ENCODE data around the gene ASCC1. TPM values are rescaled to one million over a fixed set of nuclear protein-coding genes. Genes with fewer than 3 reads are reported as not detected.

ASCC1 gene
- total and polyA plus RNA-seq, 2 donors (not counting 3 experiments of a cell fraction or from before 2014, with no cell fraction given): 16.0 to 24.9 TPM

- Histone ChIP-seq H3K4me2 (ENCODE audit: insufficient read depth, low read length) (no peak overlapping the region), H3K4me3 (replicated peaks in 1 of 3; ENCODE audit: insufficient read depth in 1 of 3, low read depth in 1 of 3, low read length in 3 of 3) (no peak overlapping the region), H3K36me3 (ENCODE audit: control insufficient read depth in 2 of 2, extremely low read depth in 1 of 2, insufficient read depth in 2 of 2, low read length in 2 of 2) (no peaks in the 10 kb centered on the region), H3K9me1 (replicated peaks; ENCODE audit: control insufficient read depth, extremely low read depth, insufficient read depth, low read length) (no peaks in the 10 kb centered on the region), H3K27me3 (ENCODE audit: control insufficient read depth in 2 of 2, insufficient read depth in 2 of 2, low read length in 2 of 2) (no peaks in the 10 kb centered on the region), H4K20me1 (replicated peaks; ENCODE audit: control insufficient read depth, extremely low read depth, insufficient read depth, low read length) (no peaks in the 10 kb centered on the region), H3K79me2 (ENCODE audit: control insufficient read depth, insufficient read depth, low read length) (no peaks in the 10 kb centered on the region), H3K27ac (ENCODE audit: insufficient read depth, low read depth, low read length) (no peak overlapping the region), H3K9me3 (replicated peaks; ENCODE audit: control insufficient read depth, insufficient read depth, low read length) (no peaks in the 10 kb centered on the region), H2AFZ (ENCODE audit: low read depth, low read length) (no peak overlapping the region), H3K4me1 (ENCODE audit: control insufficient read depth, extremely low read depth, insufficient read depth, low read length) (no peaks in the 10 kb centered on the region), H3K9ac (replicated peaks; ENCODE audit: extremely low read depth, insufficient read depth, low read length) (no peak overlapping the region)
- dilution Hi-C loops (cut with MboI; ENCODE audit: extremely low pct_ligation_motif_present, low sequenced_read_pairs) (no loop called here), intact Hi-C loops (cut with micrococcal nuclease) (no loop called here)
- POLR2A ChIA-PET: no interaction called here
- CTCF ChIA-PET: interaction anchor here (1.0 to 8.2 kb wide), 3 partner anchors 9 to 99 kb away, joined by 3 to 193 read pairs (median 8); no protein-coding TSS in a partner anchor
- DNase-seq (ENCODE audit: low read depth, low spot score) (no peak), FAIRE-seq (no peak)
- BruUV-seq (replicated peaks): no TSS peak
- no peak for TF ChIP-seq MAX (IDR thresholded peaks at IDR 0.05; ENCODE audit: insufficient read depth, insufficient read length)
- no peak for TF ChIP-seq FOS (IDR thresholded peaks at IDR 0.05; ENCODE audit: borderline replicate concordance, insufficient read depth, low read length)
- TF ChIP-seq CTCF (IDR thresholded peaks at IDR 0.05; ENCODE audit: extremely low read depth in 1 of 2, insufficient read depth in 1 of 2, low read depth in 1 of 2, low read length in 2 of 2): no peak
- TF ChIP-seq JUN (IDR thresholded peaks at IDR 0.05; ENCODE audit: borderline replicate concordance, insufficient read depth, insufficient read length, low read depth): no peak
- no peak for TF ChIP-seq MYC (IDR thresholded peaks at IDR 0.05; ENCODE audit: low read depth, low read length)
- TF ChIP-seq EZH2 (IDR thresholded peaks at IDR 0.05; ENCODE audit: borderline replicate concordance, low read depth, low read length, severe bottlenecking): no peak
- no peak for TF ChIP-seq POLR2AphosphoS5 (IDR thresholded peaks at IDR 0.05; ENCODE audit: insufficient read depth, low read depth, low read length)
- no peak for TF ChIP-seq POLR2A (IDR thresholded peaks at IDR 0.05; ENCODE audit: low read depth, low read length)
- TF ChIP-seq GATA2 (IDR thresholded peaks at IDR 0.05; ENCODE audit: insufficient read depth, insufficient read length, low read depth, low read length): no peak
Measured at GRCh38 chr10:72123616-72124015, 92.5 kb downstream of the ASCC1 start.
